Left hindlimb (tissue), 1 donor: ENCODE measurements around the gene PIK3R3.
A peak's percentile ranks its signal among the peaks of the same experiment; 100 is the strongest.

ENCODE experiments used
- DNase-seq: peaks from one replicate; pipeline ENCODE4 v3.0.0-alpha.2; 2018

PIK3R3 gene

GRCh38 chr1:46153732-46154131, 21.3 kb upstream of the PIK3R3 start:
- no peak for DNase-seq

GRCh38 chr1:46153228-46153627, 20.8 kb upstream of the PIK3R3 start:
- no peak for DNase-seq

GRCh38 chr1:46152016-46152415, 19.6 kb upstream of the PIK3R3 start:
- no peak for DNase-seq

GRCh38 chr1:46150085-46150484, 17.7 kb upstream of the PIK3R3 start:
- DNase-seq, result no peak

GRCh38 chr1:46148318-46148717, 15.9 kb upstream of the PIK3R3 start:
- DNase-seq, result no peak

- no peak for DNase-seq
These were observed 5.5 kb upstream of the PIK3R3 start for GRCh38 chr1:46137916-46138315.

- DNase-seq, result no peak
These were observed 4.3 kb upstream of the PIK3R3 start for GRCh38 chr1:46136711-46137110.

- no peak for DNase-seq
These were observed 2.4 kb upstream of the PIK3R3 start for GRCh38 chr1:46134660-46135331.

- no peak for DNase-seq
These were observed 1.4 kb upstream of the PIK3R3 start for GRCh38 chr1:46133781-46134350.

- DNase-seq, result no peak
These were observed 791 bp upstream of the PIK3R3 start for GRCh38 chr1:46133181-46133658.

GRCh38 chr1:46131712-46132528, 509 bp downstream of the PIK3R3 start:
- DNase-seq, result peak; percentile 42

- no peak for DNase-seq
These were observed 1.3 kb downstream of the PIK3R3 start for GRCh38 chr1:46131093-46131492.

GRCh38 chr1:46130606-46131005, 1.8 kb downstream of the PIK3R3 start:
- no peak for DNase-seq

GRCh38 chr1:46130121-46130520, 2.3 kb downstream of the PIK3R3 start:
- DNase-seq, result no peak

- no peak for DNase-seq
These were observed 4.1 kb downstream of the PIK3R3 start for GRCh38 chr1:46128344-46128743.

- no peak for DNase-seq
These were observed 13.6 kb downstream of the PIK3R3 start for GRCh38 chr1:46118856-46119255.

GRCh38 chr1:46117810-46118494, 14.5 kb downstream of the PIK3R3 start:
- DNase-seq, result no peak

- no peak for DNase-seq
These were observed 17.4 kb downstream of the PIK3R3 start for GRCh38 chr1:46114925-46115603.

GRCh38 chr1:46113948-46114347, 18.5 kb downstream of the PIK3R3 start:
- no peak for DNase-seq

GRCh38 chr1:46112108-46112507, 20.3 kb downstream of the PIK3R3 start:
- no peak for DNase-seq

GRCh38 chr1:46110521-46110920, 21.9 kb downstream of the PIK3R3 start:
- no peak for DNase-seq

GRCh38 chr1:46102769-46103476, 29.5 kb downstream of the PIK3R3 start:
- DNase-seq, result no peak
